K562 (cell line): Measurements from ENCODE around the gene MCC. TPM values are rescaled to one million over a fixed set of nuclear protein-coding genes. Genes with fewer than 3 reads are reported as not detected.
A peak's percentile ranks its signal among the peaks of the same experiment; 100 is the strongest.

Experiments used
- CHAMP1 ChIP-seq: fragments of 450-650 bp; IDR thresholded peaks from 2 replicates; pipeline ENCODE4 v1.6.1; 2016; ENCODE audit warnings: mild to moderate bottlenecking
- CTCF ChIP-seq, 3 experiments: IDR thresholded peaks in 2 of 3; conservative IDR thresholded peaks in 1 of 3; 2 replicates each; pipeline ENCODE4 v1.5.1; 2011 to 2012; ENCODE audit warnings: low read length in 3 of 3, mild to moderate bottlenecking in 3 of 3, control low read depth in 2 of 3, improper control_type of control experiment in 1 of 3, inconsistent platforms in 1 of 3, low read depth in 1 of 3, mixed read lengths in 1 of 3, moderate library complexity in 1 of 3; ENCODE audit not compliant: insufficient read depth in 2 of 3
- ERF ChIP-seq: fragments of 450-650 bp; formaldehyde crosslinking; IDR thresholded peaks from 2 replicates; pipeline ENCODE4 v1.4.0; 2020; ENCODE audit warnings: mild to moderate bottlenecking, mixed read lengths
- FOXM1 ChIP-seq, 2 experiments: fragments of 450-650 bp in 1 of 2; sonication (generic) in 1 of 2; formaldehyde crosslinking in 1 of 2; IDR thresholded peaks; 2 replicates each; pipeline versions ENCODE4 v1.6.1 to v1.9.0; 2017 to 2022; ENCODE audit warnings: low read depth in 2 of 2, mild to moderate bottlenecking in 2 of 2, missing genetic modification reagents in 1 of 2, moderate library complexity in 1 of 2
- GTF2B ChIP-seq: IDR thresholded peaks from 2 replicates; pipeline ENCODE4 v1.6.1; 2011; ENCODE audit not compliant: insufficient read length; ENCODE audit errors: extremely low read depth
- HDAC6 ChIP-seq: IDR thresholded peaks from 2 replicates; pipeline ENCODE4 v1.6.1; 2012; ENCODE audit warnings: low read depth, mild to moderate bottlenecking, control low read depth, inconsistent platforms, low read length, moderate library complexity
- MED1 ChIP-seq: sonication (generic); formaldehyde crosslinking; IDR thresholded peaks from 2 replicates; pipeline ENCODE4 v1.8.1; 2023; ENCODE audit warnings: missing genetic modification reagents, borderline replicate concordance
- NONO ChIP-seq, 2 experiments: fragments of 200-400 bp in 1 of 2; fragments of 450-650 bp in 1 of 2; formaldehyde crosslinking in 1 of 2; IDR thresholded peaks; 2 replicates each; pipeline ENCODE4 v1.6.1; 2017; ENCODE audit warnings: low read depth in 2 of 2, mild to moderate bottlenecking in 2 of 2, moderate library complexity in 2 of 2, low read length in 1 of 2
- RAD21 ChIP-seq, 2 experiments: fragments of 250-450 bp in 1 of 2; fragments of 450-650 bp in 1 of 2; sonication (Bioruptor Pico) in 1 of 2; formaldehyde crosslinking in 1 of 2; IDR thresholded peaks in 1 of 2; conservative IDR thresholded peaks in 1 of 2; 2 replicates each; pipeline versions ENCODE4 v1.4.0 to v1.8.0; 2020 to 2022; ENCODE audit warnings: mild to moderate bottlenecking in 2 of 2, moderate library complexity in 1 of 2
- RBFOX2 ChIP-seq: fragments of 200-400 bp; formaldehyde crosslinking; IDR thresholded peaks from 2 replicates; pipeline ENCODE4 v1.6.1; 2017; ENCODE audit warnings: low read depth, mild to moderate bottlenecking, low read length, moderate library complexity
- RFX7 ChIP-seq: fragments of 250-450 bp; sonication (Bioruptor Pico); IDR thresholded peaks from 2 replicates; pipeline ENCODE4 v1.5.1; 2021; ENCODE audit warnings: mild to moderate bottlenecking
- RNF219 ChIP-seq: fragments of 250-450 bp; sonication (Bioruptor Pico); IDR thresholded peaks from 2 replicates; pipeline ENCODE4 v1.5.0; 2022; ENCODE audit warnings: mild to moderate bottlenecking
- SIRT6 ChIP-seq: IDR thresholded peaks from one replicate; pipeline ENCODE4 v1.6.1; 2012; ENCODE audit warnings: low read depth, mild to moderate bottlenecking, control low read depth, inconsistent platforms, low read length, moderate library complexity
- SLC30A9 ChIP-seq: fragments of 250-450 bp; sonication (Bioruptor Pico); IDR thresholded peaks from 2 replicates; pipeline ENCODE4 v1.8.0; 2022; ENCODE audit warnings: mild to moderate bottlenecking, moderate library complexity
- SMARCE1 ChIP-seq: fragments of 450-650 bp; IDR thresholded peaks from 2 replicates; pipeline ENCODE4 v1.7.1; 2016; ENCODE audit warnings: mild to moderate bottlenecking
- SRSF1 ChIP-seq: fragments of 200-400 bp; formaldehyde crosslinking; IDR thresholded peaks from 2 replicates; pipeline ENCODE4 v1.6.1; 2017; ENCODE audit warnings: mild to moderate bottlenecking, low read depth, low read length, moderate library complexity
- TAF1 ChIP-seq: IDR thresholded peaks from 2 replicates; pipeline ENCODE4 v1.6.1; 2011; ENCODE audit warnings: mild to moderate bottlenecking, low read length, moderate library complexity; ENCODE audit not compliant: insufficient read depth, control insufficient read depth, severe bottlenecking; ENCODE audit errors: extremely low read depth
- ZKSCAN3 ChIP-seq: fragments of 250-450 bp; sonication (Bioruptor Pico); IDR thresholded peaks from 2 replicates; pipeline ENCODE4 v1.4.0; 2020
- ZNF124 ChIP-seq: sonication (generic); formaldehyde crosslinking; IDR thresholded peaks from 2 replicates; pipeline ENCODE4 v1.8.1; 2022; ENCODE audit warnings: missing genetic modification reagents
- ZNF561 ChIP-seq: fragments of 450-650 bp; formaldehyde crosslinking; conservative IDR thresholded peaks from 2 replicates; pipeline ENCODE4 v1.4.0; 2020; ENCODE audit warnings: mild to moderate bottlenecking, moderate library complexity
- polyA plus RNA-seq, 8 experiments: library from polyadenylated mRNA; depleted of rRNA in 4 of 8; stranded (reverse) in 5 of 8; unstranded in 3 of 8; fragments of >200 nt; fragmentation: Nextera tagmentation in 2 of 8; fragmentation: Illumina TruSeq in 1 of 8; extraction: Ambion mirVana in 2 of 8; extraction: Trizol in 1 of 8; gene quantifications; 2 replicates each; pipeline versions ENCODE4 v1.2.1 to v1.2.3, GENCODE V29; 2011 to 2014; ENCODE audit warnings: inconsistent platforms in 1 of 8, missing spikeins in 1 of 8
- total RNA-seq, 7 experiments: library from RNA; depleted of rRNA in 6 of 7; stranded (reverse); fragments of >200 nt in 6 of 7; fragmentation: Illumina TruSeq in 2 of 7; extraction: Trizol in 2 of 7; gene quantifications; 2 replicates each; pipeline versions ENCODE4 v1.2.1 to v1.2.3, GENCODE V29; 2011 to 2021; ENCODE audit warnings: low replicate concordance in 1 of 7

MCC gene
- total and polyA plus RNA-seq, 9 of the 15 experiments (the other 6 are each of a cell fraction or from before 2014, with no cell fraction given): 0.04 to 0.24 (median 0.06) TPM; not detected in 1

- no peak for TF ChIP-seq CHAMP1
- TF ChIP-seq SMARCE1: 0 out of 2 replicates have a peak, but pooled peaks have one; percentile 49
- no peak for TF ChIP-seq MED1 (CRISPR knock-in tag)
- no peak for TF ChIP-seq ZKSCAN3 (CRISPR knock-in tag)
- TF ChIP-seq RBFOX2: no peak
- peak in 1 of 3 experiments; percentile 14; a peak in 3 of 6 replicates for TF ChIP-seq CTCF (IDR thresholded peaks at IDR 0.05 in 2 of 3, conservative IDR thresholded peaks at IDR 0.05 in 1 of 3; ENCODE audit: insufficient read depth in 2 of 3, low read depth in 1 of 3, low read length in 3 of 3)
- no peak for TF ChIP-seq ZNF561 (CRISPR knock-in tag)
- TF ChIP-seq HDAC6: no peak
- peak in 1 of 2 experiments; percentile 42; a peak in 2 of 4 replicates for TF ChIP-seq RAD21 (CRISPR knock-in tag; conservative IDR thresholded peaks at IDR 0.05 in 1 of 2, IDR thresholded peaks at IDR 0.05 in 1 of 2)
- TF ChIP-seq ERF: no peak
- no peak for TF ChIP-seq GTF2B
- TF ChIP-seq RFX7 (CRISPR knock-in tag): no peak
- TF ChIP-seq TAF1: no peak
- no peak for TF ChIP-seq SIRT6
- no peak for TF ChIP-seq SRSF1
- TF ChIP-seq SLC30A9: no peak
- TF ChIP-seq NONO (IDR thresholded peaks at IDR 0.05; ENCODE audit: low read depth in 2 of 2, low read length in 1 of 2): no peak
- TF ChIP-seq ZNF124 (CRISPR knock-in tag): no peak
- no peak for TF ChIP-seq RNF219 (CRISPR knock-in tag)
- peak; percentile 61; the same call in 1 of the 2 replicates for TF ChIP-seq FOXM1 (IDR thresholded peaks at IDR 0.05; ENCODE audit: low read depth)
- no peak for TF ChIP-seq FOXM1 (CRISPR knock-in tag; IDR thresholded peaks at IDR 0.05; ENCODE audit: low read depth)
Measured at GRCh38 chr5:113084402-113085083, 403.7 kb downstream of the MCC start (continued).
